Measurements from ENCODE around the gene TBX2. TPM values are rescaled to one million over a fixed set of nuclear protein-coding genes. Genes with fewer than 3 reads are reported as not detected.

TBX2 gene
- total and polyA plus RNA-seq, 2 of the 13 experiments (the other 11 are each of a cell fraction or from before 2014, with no cell fraction given), result 2.8 to 15.3 TPM

GRCh38 chr17:61379457-61380216, 20.0 kb upstream of the TBX2 start (continued):
- 0 out of 2 replicates have a peak, but pooled peaks have one; percentile 12 for TF ChIP-seq ZNF709 (CRISPR knock-in tag; IDR thresholded peaks at IDR 0.05)
- TF ChIP-seq ZNF367 (CRISPR knock-in tag; IDR thresholded peaks at IDR 0.05; ENCODE audit: borderline replicate concordance), result no peak
- no peak; the same call in 1 of the 2 replicates for TF ChIP-seq ZNF501 (CRISPR knock-in tag; IDR thresholded peaks at IDR 0.05)
- TF ChIP-seq TBX2 (CRISPR knock-in tag; IDR thresholded peaks at IDR 0.05; ENCODE audit: borderline replicate concordance), result peak; percentile 33; the same call in 1 of the 2 replicates
- peak; percentile 48; the same call in 1 of the 2 replicates for TF ChIP-seq ZMYM4 (CRISPR knock-in tag; IDR thresholded peaks at IDR 0.05)
- no peak for TF ChIP-seq ZNF224 (CRISPR knock-in tag; IDR thresholded peaks at IDR 0.05)
- no peak for TF ChIP-seq FOXK2 (IDR thresholded peaks at IDR 0.05)
- no peak for TF ChIP-seq ZNF10 (CRISPR knock-in tag; IDR thresholded peaks at IDR 0.05; ENCODE audit: borderline replicate concordance, low read depth)
- TF ChIP-seq ATF7-NPFF (CRISPR knock-in tag; IDR thresholded peaks at IDR 0.05; ENCODE audit: low read depth), result no peak
- TF ChIP-seq HNF4A (CRISPR knock-in tag; IDR thresholded peaks at IDR 0.05), result peak; percentile 87
- 0 out of 2 replicates have a peak, but pooled peaks have one; percentile 5 for TF ChIP-seq ZBTB33 (CRISPR knock-in tag; IDR thresholded peaks at IDR 0.05)
- 0 out of 2 replicates have a peak, but pooled peaks have one; percentile 14 for TF ChIP-seq SOX5 (CRISPR knock-in tag; IDR thresholded peaks at IDR 0.05; ENCODE audit: borderline replicate concordance)
- no peak for TF ChIP-seq NFE2L2 (IDR thresholded peaks at IDR 0.05; ENCODE audit: low read length)
- TF ChIP-seq HNRNPK (IDR thresholded peaks at IDR 0.05; ENCODE audit: low read depth, low read length, poor library complexity, severe bottlenecking), result no peak
- TF ChIP-seq KLF13 (CRISPR knock-in tag; IDR thresholded peaks at IDR 0.05), result no peak
- TF ChIP-seq FOXO4 (CRISPR knock-in tag; conservative IDR thresholded peaks at IDR 0.05), result no peak
- 0 out of 2 replicates have a peak, but pooled peaks have one; percentile 12 for TF ChIP-seq IKZF5 (CRISPR knock-in tag; IDR thresholded peaks at IDR 0.05)
- TF ChIP-seq MTF1 (CRISPR knock-in tag; IDR thresholded peaks at IDR 0.05), result no peak
- TF ChIP-seq ZNF333 (CRISPR knock-in tag; IDR thresholded peaks at IDR 0.05; ENCODE audit: borderline replicate concordance), result no peak
- TF ChIP-seq GMEB1 (CRISPR knock-in tag; IDR thresholded peaks at IDR 0.05; ENCODE audit: borderline replicate concordance), result no peak
- no peak for TF ChIP-seq MAX (IDR thresholded peaks at IDR 0.05)
